HCT116 (cell line): ENCODE measurements around the gene PFDN2. TPM values are rescaled to one million over a fixed set of nuclear protein-coding genes. Genes with fewer than 3 reads are reported as not detected.

Experiments used
- ATAC-seq: fragments of 200-7000 bp; cut with Tn5 transposase; 2 replicates; pipeline ENCODE4 v1.9.1; 2020; ENCODE audit warnings: mild to moderate bottlenecking, moderate library complexity
- BruUV-seq: library from RNA; stranded (reverse); fragments of 400-500 nt; replicated peaks from 2 replicates; lab custom pipeline; 2021; lab: Mats Ljungman, UMichigan
- CTCF ChIA-PET: fragments of 300-600 bp; sonication (Branson Sonifier 250); formaldehyde crosslinking; loops from one replicate; lab custom pipeline; 2021; ENCODE audit warnings: antibody characterized with exemption; lab: Charles Lee
- POLR2A ChIA-PET: fragments of 300-600, 350-600 bp; sonication (Branson Sonifier 250); formaldehyde crosslinking; loops from one replicate; lab custom pipeline; 2021; ENCODE audit warnings: antibody characterized with exemption; lab: Charles Lee
- RAD21 ChIA-PET, 2 experiments: fragments of 300-600 bp; sonication (Branson Sonifier 250); formaldehyde crosslinking; loops; one replicate each; lab custom pipeline; 2023; ENCODE audit warnings: low total read pairs in 2 of 2; ENCODE audit not compliant: uncharacterized antibody in 2 of 2, unreplicated experiment in 2 of 2, low non-redundant PET in 1 of 2; lab: Charles Lee
- DNase-seq: peaks from one replicate; pipeline ENCODE4 v3.0.0-alpha.2; 2010; ENCODE audit warnings: low read depth, low spot score
- H2AFZ ChIP-seq: fragments of 200-600 bp; shearing (Covaris generic), sonication (generic); 2 replicates; pipeline ENCODE4 v1.6.1; 2017; ENCODE audit warnings: low read depth, mixed run types, mixed read lengths, antibody characterized with exemption, low read length; ENCODE audit not compliant: poor library complexity, severe bottlenecking
- H3K27ac ChIP-seq: 2 replicates; pipeline ENCODE4 v1.5.1; 2012; ENCODE audit warnings: low read depth, low read length
- H3K27me3 ChIP-seq: fragments of 200-600 bp; sonication (generic); 2 replicates; pipeline ENCODE4 v1.6.1; 2016; ENCODE audit warnings: mixed run types, low read length, mixed read lengths; ENCODE audit not compliant: insufficient read depth
- H3K36me3 ChIP-seq, 2 experiments: fragments of 200-500 bp in 1 of 2; fragments of 200-600 bp in 1 of 2; sonication (Bioruptor generic) in 1 of 2; sonication (generic) in 1 of 2; 2 replicates each; pipeline versions ENCODE4 v1.5.1 to v1.6.1; 2014 to 2016; ENCODE audit warnings: low read length in 2 of 2, inconsistent platforms in 1 of 2, mixed read lengths in 1 of 2, mixed run types in 1 of 2; ENCODE audit not compliant: insufficient read depth in 2 of 2, control insufficient read depth in 1 of 2
- H3K4me1 ChIP-seq, 2 experiments: fragments of 200-600 bp in 1 of 2; sonication (generic) in 1 of 2; 2 replicates each; pipeline versions ENCODE4 v1.5.1 to v1.6.1; 2012 to 2017; ENCODE audit warnings: low read length in 2 of 2, inconsistent platforms in 1 of 2, mild to moderate bottlenecking in 1 of 2, mixed read lengths in 1 of 2, mixed run types in 1 of 2, moderate library complexity in 1 of 2; ENCODE audit not compliant: insufficient read depth in 2 of 2, control insufficient read depth in 1 of 2
- H3K4me2 ChIP-seq: fragments of 200-600 bp; sonication (generic); 2 replicates; pipeline ENCODE4 v1.6.1; 2017; ENCODE audit warnings: mixed run types, low read length, mixed read lengths
- H3K4me3 ChIP-seq, 2 experiments: fragments of 200-600 bp in 1 of 2; sonication (generic) in 1 of 2; replicated peaks in 1 of 2; 2 replicates each; pipeline ENCODE4 v1.5.1; 2011 to 2016; ENCODE audit warnings: low read length in 2 of 2, control low read depth in 1 of 2, low read depth in 1 of 2, mild to moderate bottlenecking in 1 of 2, mixed read lengths in 1 of 2, mixed run types in 1 of 2
- H3K79me2 ChIP-seq: fragments of 200-600 bp; sonication (generic); 2 replicates; pipeline ENCODE4 v1.6.1; 2017; ENCODE audit warnings: mild to moderate bottlenecking, mixed run types, low read length, moderate library complexity, mixed read lengths; ENCODE audit not compliant: insufficient read depth
- H3K9ac ChIP-seq: fragments of 200-600 bp; sonication (generic); 2 replicates; pipeline ENCODE4 v1.6.1; 2016; ENCODE audit warnings: low read length, mixed read lengths
- H3K9me2 ChIP-seq: fragments of 200-600 bp; sonication (generic), shearing (Covaris generic); 2 replicates; pipeline ENCODE4 v1.6.1; 2017; ENCODE audit warnings: mixed run types, mild to moderate bottlenecking, moderate library complexity; ENCODE audit not compliant: insufficient read depth
- H3K9me3 ChIP-seq, 2 experiments: fragments of 200-500 bp in 1 of 2; fragments of 200-600 bp in 1 of 2; sonication (Bioruptor generic) in 1 of 2; sonication (generic) in 1 of 2; 2 replicates each; pipeline ENCODE4 v1.6.1; 2014 to 2017; ENCODE audit warnings: low read length in 2 of 2, mixed read lengths in 2 of 2, inconsistent platforms in 1 of 2, low read depth in 1 of 2, mild to moderate bottlenecking in 1 of 2, mixed run types in 1 of 2, moderate library complexity in 1 of 2; ENCODE audit not compliant: control insufficient read depth in 1 of 2, insufficient read depth in 1 of 2
- H4K20me1 ChIP-seq: fragments of 200-600 bp; sonication (generic), shearing (Covaris generic); 2 replicates; pipeline ENCODE4 v1.6.1; 2017; ENCODE audit warnings: mixed run types, mild to moderate bottlenecking, moderate library complexity; ENCODE audit not compliant: insufficient read depth
- EGR1 ChIP-seq: IDR thresholded peaks from 2 replicates; pipeline ENCODE4 v1.6.1; 2012; ENCODE audit warnings: low read depth
- EZH2 ChIP-seq: fragments of 200-600 bp; sonication (generic); IDR thresholded peaks from 2 replicates; pipeline ENCODE4 v1.6.1; 2017; ENCODE audit warnings: antibody characterized with exemption, mixed run types
- FOSL1 ChIP-seq: IDR thresholded peaks from 2 replicates; pipeline ENCODE4 v1.6.1; 2012; ENCODE audit warnings: low read depth
- ZFX ChIP-seq: fragments of 450-650 bp; IDR thresholded peaks from 2 replicates; pipeline ENCODE4 v1.6.1; 2017
- intact Hi-C: fragments of 100-400 bp; cut with micrococcal nuclease; formaldehyde crosslinking; loops from 2 replicates; pipeline ENCODE4 v1.10.0; 2022
- total RNA-seq: library from RNA; stranded (reverse); gene quantifications from one replicate; pipeline ENCODE4 v1.2.1, GENCODE V29; 2021; ENCODE audit not compliant: unreplicated experiment
- TF ChIP-seq, protein P1 (sequence below), 3 experiments: fragments of 200-600 bp in 1 of 3; sonication (generic) in 1 of 3; IDR thresholded peaks in 2 of 3; conservative IDR thresholded peaks in 1 of 3; 2 replicates each; pipeline ENCODE4 v1.5.1; 2012 to 2017; ENCODE audit warnings: low read depth in 2 of 3, low read length in 2 of 3, antibody characterized with exemption in 1 of 3, borderline replicate concordance in 1 of 3, control low read depth in 1 of 3, mild to moderate bottlenecking in 1 of 3, mixed read lengths in 1 of 3, mixed run types in 1 of 3, moderate library complexity in 1 of 3; ENCODE audit not compliant: insufficient read depth in 1 of 3

The PFDN2 gene
- total RNA-seq, 1 experiment from 2014 or later, result 179 TPM

DNA sequence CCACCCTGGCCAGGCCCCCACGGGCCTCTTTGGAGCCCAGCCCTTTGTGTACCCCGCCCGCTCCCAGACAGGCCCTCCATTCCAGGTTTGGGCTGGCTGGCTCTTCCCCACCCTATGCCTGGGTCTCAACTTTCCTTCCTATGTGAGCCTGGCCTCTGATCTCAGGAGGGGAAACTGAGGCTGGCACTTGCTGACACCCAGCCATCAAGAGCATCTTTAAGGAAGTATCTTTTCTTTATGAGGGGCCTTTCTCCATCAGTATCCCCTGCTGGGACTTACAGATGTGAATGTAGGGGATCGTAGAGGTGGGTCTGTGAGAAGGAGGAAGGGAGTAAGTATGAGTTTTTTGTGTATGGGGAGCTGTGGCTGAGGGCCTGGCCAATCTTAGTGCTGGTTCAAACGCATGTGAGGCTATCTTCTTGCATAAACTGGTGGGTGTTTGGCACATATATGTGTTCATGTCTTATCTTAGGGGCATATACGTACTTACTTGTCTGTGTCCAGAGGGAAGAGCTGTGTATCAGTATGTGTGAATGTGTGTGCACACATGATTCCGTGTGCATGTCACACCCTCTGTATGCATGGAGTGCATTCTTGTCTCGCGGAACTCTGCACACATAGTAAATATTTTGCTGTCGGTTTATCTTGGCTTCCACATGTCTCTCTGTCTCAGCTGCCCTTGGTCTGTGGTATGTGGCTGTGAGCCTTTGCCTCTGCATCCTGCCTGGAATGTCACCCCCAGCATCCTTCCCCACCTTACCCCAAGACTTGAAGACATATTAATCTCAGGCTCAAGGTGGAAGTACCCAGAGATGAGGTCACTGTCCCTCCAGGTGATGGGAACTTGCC lies 33.9 kb downstream of the PFDN2 start:
- no peaks in the 10 kb centered on the region for H3K36me3 ChIP-seq
- CTCF ChIA-PET, result interaction anchor here (0.9 to 2.4 kb wide), 6 partner anchors 11 to 86 kb away, joined by 3 to 9 read pairs (median 4); partner anchors contain the start of gene KLHDC9
- intact Hi-C loops, result loop anchor here (1.0 kb wide), 1 partner anchor 31 kb away; no protein-coding TSS in a partner anchor

More for the DNA sequence above, 33.9 kb downstream of the PFDN2 start:
- H3K9me3 ChIP-seq, result no peaks in the 10 kb centered on the region
- H3K4me2 ChIP-seq, result peak overlapping the region; percentile 73
- DNase-seq, result no peak
- H2AFZ ChIP-seq, result no peak overlapping the region
- H3K4me3 ChIP-seq, result peak overlapping the region in 1 of 2 experiments; percentile 40; a peak in 3 of 4 replicates
- BruUV-seq, result TSS peak; percentile 70
- no peaks in the 10 kb centered on the region for H3K27me3 ChIP-seq
- TF ChIP-seq, protein P1, sequence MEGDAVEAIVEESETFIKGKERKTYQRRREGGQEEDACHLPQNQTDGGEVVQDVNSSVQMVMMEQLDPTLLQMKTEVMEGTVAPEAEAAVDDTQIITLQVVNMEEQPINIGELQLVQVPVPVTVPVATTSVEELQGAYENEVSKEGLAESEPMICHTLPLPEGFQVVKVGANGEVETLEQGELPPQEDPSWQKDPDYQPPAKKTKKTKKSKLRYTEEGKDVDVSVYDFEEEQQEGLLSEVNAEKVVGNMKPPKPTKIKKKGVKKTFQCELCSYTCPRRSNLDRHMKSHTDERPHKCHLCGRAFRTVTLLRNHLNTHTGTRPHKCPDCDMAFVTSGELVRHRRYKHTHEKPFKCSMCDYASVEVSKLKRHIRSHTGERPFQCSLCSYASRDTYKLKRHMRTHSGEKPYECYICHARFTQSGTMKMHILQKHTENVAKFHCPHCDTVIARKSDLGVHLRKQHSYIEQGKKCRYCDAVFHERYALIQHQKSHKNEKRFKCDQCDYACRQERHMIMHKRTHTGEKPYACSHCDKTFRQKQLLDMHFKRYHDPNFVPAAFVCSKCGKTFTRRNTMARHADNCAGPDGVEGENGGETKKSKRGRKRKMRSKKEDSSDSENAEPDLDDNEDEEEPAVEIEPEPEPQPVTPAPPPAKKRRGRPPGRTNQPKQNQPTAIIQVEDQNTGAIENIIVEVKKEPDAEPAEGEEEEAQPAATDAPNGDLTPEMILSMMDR (IDR thresholded peaks at IDR 0.05 in 2 of 3, conservative IDR thresholded peaks at IDR 0.05 in 1 of 3; ENCODE audit: borderline replicate concordance in 1 of 3, insufficient read depth in 1 of 3, low read depth in 2 of 3, low read length in 2 of 3), result no peak
- TF ChIP-seq EGR1 (no peak), EZH2 (no peak), FOSL1 (no peak), ZFX (no peak)
- H3K9ac ChIP-seq, result peak overlapping the region; percentile 46
- RAD21 ChIA-PET, result interaction anchor here in 1 of 2 experiments (0.5 kb wide), 1 partner anchor 94 kb away, joined by 3 read pairs; no protein-coding TSS in a partner anchor
- H3K79me2 ChIP-seq, result no peaks in the 10 kb centered on the region
- POLR2A ChIA-PET, result interaction anchor here (0.8 to 1.4 kb wide), 3 partner anchors 9 to 45 kb away, joined by 3 to 4 read pairs (median 4); partner anchors contain the start of genes TSTD1 and USF1
- H3K4me1 ChIP-seq, result peaks cover 38 to 86% of the 10 kb centered on the region in 2 experiments
- peak; percentile 12 for ATAC-seq
- peak overlapping the region; percentile 46 for H3K27ac ChIP-seq
- no peaks in the 10 kb centered on the region for H4K20me1 ChIP-seq
- H3K9me2 ChIP-seq, result no peaks in the 10 kb centered on the region
